Activated naive CD8-positive, alpha-beta T cell treated with anti-CD3 and anti-CD28 coated beads, Interleukin-2, amount 10 ng/mL, durations not matched to agents 7 days and 5 days (primary cell): ENCODE measurements around the gene MEGF9. TPM values are rescaled to one million over a fixed set of nuclear protein-coding genes. Genes with fewer than 3 reads are reported as not detected.
A peak's percentile ranks its signal among the peaks of the same experiment; 100 is the strongest.

Source experiments
- ATAC-seq: fragments of 150-1000 bp; cut with Tn5 transposase; one replicate; pipeline ENCODE4 v1.10.0; 2021; ENCODE audit warnings: low read depth, moderate library complexity
- POLR2A ChIA-PET: fragments of 350-600 bp; sonication (Branson Sonifier 250); formaldehyde crosslinking; loops from one replicate; lab custom pipeline; 2021; ENCODE audit warnings: antibody characterized with exemption; lab: Charles Lee
- DNase-seq: peaks from one replicate; pipeline ENCODE4 v3.0.0; 2021
- H3K27ac Mint-ChIP-seq: one replicate; pipeline ENCODE4 v1.8.0; 2022; ENCODE audit warnings: mild to moderate bottlenecking, mixed read lengths
- H3K27me3 Mint-ChIP-seq: one replicate; pipeline ENCODE4 v1.8.0; 2022; ENCODE audit warnings: mild to moderate bottlenecking, moderate library complexity, mixed read lengths
- H3K36me3 Mint-ChIP-seq: one replicate; pipeline ENCODE4 v1.8.0; 2021; ENCODE audit warnings: mild to moderate bottlenecking, mixed read lengths
- H3K4me1 Mint-ChIP-seq: one replicate; pipeline ENCODE4 v1.8.0; 2021; ENCODE audit warnings: mixed read lengths
- H3K4me3 Mint-ChIP-seq: one replicate; pipeline ENCODE4 v1.8.0; 2022; ENCODE audit warnings: mild to moderate bottlenecking, moderate library complexity, mixed read lengths
- H3K9me3 Mint-ChIP-seq: one replicate; pipeline ENCODE4 v1.8.0; 2021; ENCODE audit warnings: mixed read lengths
- total RNA-seq, 2 experiments: library from RNA; stranded (reverse); gene quantifications; one replicate each; pipeline ENCODE4 v1.2.3, GENCODE V29; 2021

The MEGF9 gene
- total RNA-seq, 2 experiments from 2014 or later: 10.3 to 11.0 TPM

GRCh38 chr9:120741701-120742100 is 27.4 kb upstream of the MEGF9 start:
- POLR2A ChIA-PET: no interaction called here
- H3K27me3 Mint-ChIP-seq: no peaks in the 10 kb centered on the region

GRCh38 chr9:120741191-120741590 is 26.9 kb upstream of the MEGF9 start:
- H3K4me3 Mint-ChIP-seq: no peak overlapping the region
- no peaks in the 10 kb centered on the region for H3K27me3 Mint-ChIP-seq
- peaks cover 2% of the 10 kb centered on the region for H3K36me3 Mint-ChIP-seq
- ATAC-seq (no peak), DNase-seq (no peak)
- POLR2A ChIA-PET: no interaction called here
- no peak overlapping the region for H3K27ac Mint-ChIP-seq
- H3K9me3 Mint-ChIP-seq: no peaks in the 10 kb centered on the region
- peaks cover 2% of the 10 kb centered on the region for H3K4me1 Mint-ChIP-seq

More at GRCh38 chr9:120741701-120742100, 27.4 kb upstream of the MEGF9 start:
- Mint-ChIP-seq H3K27ac (no peak overlapping the region), H3K9me3 (no peaks in the 10 kb centered on the region), H3K36me3 (peaks cover 2% of the 10 kb centered on the region), H3K4me3 (no peak overlapping the region), H3K4me1 (peaks cover 2% of the 10 kb centered on the region)
- ATAC-seq (no peak), DNase-seq (no peak)

GRCh38 chr9:120740132-120740531 is 25.9 kb upstream of the MEGF9 start:
- no peaks in the 10 kb centered on the region for H3K36me3 Mint-ChIP-seq
- no peaks in the 10 kb centered on the region for H3K27me3 Mint-ChIP-seq
- H3K4me3 Mint-ChIP-seq: no peak overlapping the region
- H3K4me1 Mint-ChIP-seq: peaks cover 5% of the 10 kb centered on the region
- ATAC-seq (no peak), DNase-seq (no peak)
- no peak overlapping the region for H3K27ac Mint-ChIP-seq
- no peaks in the 10 kb centered on the region for H3K9me3 Mint-ChIP-seq
- POLR2A ChIA-PET: no interaction called here

GRCh38 chr9:120737416-120738165 is 23.3 kb upstream of the MEGF9 start:
- H3K9me3 Mint-ChIP-seq: no peaks in the 10 kb centered on the region
- H3K4me1 Mint-ChIP-seq: peaks cover 11% of the 10 kb centered on the region
- DNase-seq (no peak), ATAC-seq (no peak)
- no peak overlapping the region for H3K4me3 Mint-ChIP-seq
- H3K27ac Mint-ChIP-seq: no peak overlapping the region
- H3K36me3 Mint-ChIP-seq: no peaks in the 10 kb centered on the region
- no peaks in the 10 kb centered on the region for H3K27me3 Mint-ChIP-seq
- POLR2A ChIA-PET: interaction anchor here (0.6 kb wide), 1 partner anchor 32 kb away, joined by 6 read pairs; no protein-coding TSS in a partner anchor

- Mint-ChIP-seq H3K27ac (no peak overlapping the region), H3K27me3 (no peaks in the 10 kb centered on the region), H3K4me1 (peaks cover 11% of the 10 kb centered on the region), H3K4me3 (no peak overlapping the region), H3K9me3 (no peaks in the 10 kb centered on the region), H3K36me3 (no peaks in the 10 kb centered on the region)
- no peak for DNase-seq
- POLR2A ChIA-PET: no interaction called here
- no peak for ATAC-seq
These were observed 22.6 kb upstream of the MEGF9 start for GRCh38 chr9:120736881-120737280.

GRCh38 chr9:120735415-120736126 is 21.3 kb upstream of the MEGF9 start:
- no peaks in the 10 kb centered on the region for H3K36me3 Mint-ChIP-seq
- no peak overlapping the region for H3K27ac Mint-ChIP-seq
- H3K4me1 Mint-ChIP-seq: peaks cover 11% of the 10 kb centered on the region
- POLR2A ChIA-PET: no interaction called here
- DNase-seq (no peak), ATAC-seq (no peak)
- no peak overlapping the region for H3K4me3 Mint-ChIP-seq
- H3K27me3 Mint-ChIP-seq: no peaks in the 10 kb centered on the region
- no peaks in the 10 kb centered on the region for H3K9me3 Mint-ChIP-seq

- Mint-ChIP-seq H3K4me1 (peaks cover 11% of the 10 kb centered on the region), H3K36me3 (no peaks in the 10 kb centered on the region), H3K27me3 (no peaks in the 10 kb centered on the region), H3K9me3 (no peaks in the 10 kb centered on the region), H3K27ac (no peak overlapping the region), H3K4me3 (no peak overlapping the region)
- POLR2A ChIA-PET: no interaction called here
- ATAC-seq: no peak
- DNase-seq: no peak
These were observed 20.5 kb upstream of the MEGF9 start for GRCh38 chr9:120734607-120735410.

- Mint-ChIP-seq H3K4me3 (no peak overlapping the region), H3K27ac (no peak overlapping the region), H3K27me3 (no peaks in the 10 kb centered on the region), H3K36me3 (no peaks in the 10 kb centered on the region), H3K4me1 (peaks cover 13% of the 10 kb centered on the region), H3K9me3 (no peaks in the 10 kb centered on the region)
- POLR2A ChIA-PET: no interaction called here
- ATAC-seq (no peak), DNase-seq (no peak)
These were observed 18.9 kb upstream of the MEGF9 start for GRCh38 chr9:120733190-120733589.

GRCh38 chr9:120730654-120731514 is 16.6 kb upstream of the MEGF9 start:
- Mint-ChIP-seq H3K4me3 (no peak overlapping the region), H3K9me3 (no peaks in the 10 kb centered on the region), H3K27ac (no peak overlapping the region), H3K36me3 (no peaks in the 10 kb centered on the region), H3K27me3 (no peaks in the 10 kb centered on the region), H3K4me1 (peaks cover 25% of the 10 kb centered on the region)
- no peak for ATAC-seq
- POLR2A ChIA-PET: no interaction called here
- no peak for DNase-seq

GRCh38 chr9:120729791-120730241 is 15.5 kb upstream of the MEGF9 start:
- Mint-ChIP-seq H3K4me1 (peaks cover 17% of the 10 kb centered on the region), H3K4me3 (no peak overlapping the region), H3K9me3 (no peaks in the 10 kb centered on the region), H3K27ac (no peak overlapping the region), H3K27me3 (no peaks in the 10 kb centered on the region), H3K36me3 (no peaks in the 10 kb centered on the region)
- no peak for ATAC-seq
- DNase-seq: no peak
- POLR2A ChIA-PET: no interaction called here

- ATAC-seq: peak; percentile 75
- POLR2A ChIA-PET: no interaction called here
- no peak for DNase-seq
- H3K36me3 Mint-ChIP-seq: no peaks in the 10 kb centered on the region
- peaks cover 14% of the 10 kb centered on the region for H3K4me1 Mint-ChIP-seq
- H3K27me3 Mint-ChIP-seq: no peaks in the 10 kb centered on the region
- H3K4me3 Mint-ChIP-seq: no peak overlapping the region
- no peaks in the 10 kb centered on the region for H3K9me3 Mint-ChIP-seq
- peak overlapping the region; percentile 31 for H3K27ac Mint-ChIP-seq
These were observed 12.2 kb upstream of the MEGF9 start for GRCh38 chr9:120726484-120726883.

GRCh38 chr9:120725907-120726306 is 11.6 kb upstream of the MEGF9 start:
- no peaks in the 10 kb centered on the region for H3K27me3 Mint-ChIP-seq
- DNase-seq: no peak
- no peaks in the 10 kb centered on the region for H3K9me3 Mint-ChIP-seq
- H3K36me3 Mint-ChIP-seq: no peaks in the 10 kb centered on the region
- H3K27ac Mint-ChIP-seq: no peak overlapping the region
- H3K4me3 Mint-ChIP-seq: no peak overlapping the region
- peaks cover 14% of the 10 kb centered on the region for H3K4me1 Mint-ChIP-seq
- POLR2A ChIA-PET: no interaction called here
- ATAC-seq: no peak
